Muscle of leg (tissue), 16 donors: ENCODE results near the gene GRHL3. TPM values are rescaled to one million over a fixed set of nuclear protein-coding genes. Genes with fewer than 3 reads are reported as not detected.
A peak's percentile ranks its signal among the peaks of the same experiment; 100 is the strongest.
"Not testable (repeated sequence)": the region's sequence is repeated elsewhere in the genome, so short reads cannot be mapped to it uniquely, and the experiment has no call there.

Experiments used
- DNase-seq: peaks from one replicate; pipeline ENCODE4 v3.0.0; 2013
- H3K27ac ChIP-seq: one replicate; pipeline ENCODE4 v1.5.1; 2013; ENCODE audit warnings: mild to moderate bottlenecking, low read length, control low read depth
- H3K27me3 ChIP-seq: one replicate; pipeline ENCODE4 v1.6.1; 2013; ENCODE audit warnings: low read length; ENCODE audit not compliant: control insufficient read depth, insufficient read depth
- H3K36me3 ChIP-seq: one replicate; pipeline ENCODE4 v1.6.1; 2013; ENCODE audit warnings: low read length; ENCODE audit not compliant: control insufficient read depth, insufficient read depth
- H3K4me1 ChIP-seq: one replicate; pipeline ENCODE4 v1.6.1; 2013; ENCODE audit warnings: low read length; ENCODE audit not compliant: control insufficient read depth, insufficient read depth
- H3K4me3 ChIP-seq: one replicate; pipeline ENCODE4 v1.5.1; 2013; ENCODE audit warnings: low read length, control low read depth
- H3K9me3 ChIP-seq: replicated peaks from 2 replicates; pipeline ENCODE4 v1.6.1; 2013; ENCODE audit warnings: low read depth, low read length; ENCODE audit not compliant: control insufficient read depth
- WGBS: methylation state at CpG from one replicate; pipeline ENCODE4 v1.1.5; 2013; ENCODE audit warnings: missing lambda C conversion rate; ENCODE audit not compliant: insufficient coverage; 5-methylcytosine and 5-hydroxymethylcytosine counted together
- long read RNA-seq, 11 donors: transcript quantifications; one replicate each; lab custom pipeline, GENCODE V29; 2026
- polyA plus RNA-seq, 8 donors: library from polyadenylated mRNA; unstranded; fragments of 120-200 nt; gene quantifications; one replicate each; pipeline versions ENCODE4 v1.2.1 to v1.2.3, GENCODE V29; 2013; ENCODE audit warnings: inconsistent platforms in 1 of 8, low replicate concordance in 1 of 8; ENCODE audit not compliant: insufficient read length in 8 of 8, insufficient read depth in 1 of 8
- total RNA-seq: library from RNA; stranded (reverse); fragments of 120-200 nt; gene quantifications from one replicate; pipeline ENCODE4 v1.2.4, GENCODE V29; 2013

Gene GRHL3
- total RNA-seq (0.09 TPM), polyA plus RNA-seq (1 to 10 TPM in 1 of 8 donors, under 1 TPM in 5, not detected in 2; 0.05 to 7.7 (median 0.10) TPM)
- long read RNA-seq, donor 1: 0 reads
- long read RNA-seq, donor 2: 0 reads
- long read RNA-seq, donor 3: 0 reads
- long read RNA-seq, donor 4: 0 reads
- long read RNA-seq, donor 5: 0 reads
- long read RNA-seq, donor 6: 0 reads
- long read RNA-seq, donor 7: 0 reads
- long read RNA-seq, donor 8: 0 reads
- long read RNA-seq, donor 9: 0 reads
- long read RNA-seq, donor 10, partial matches to known transcripts: 9 of 9 reads
- long read RNA-seq, donor 10, other reads (novel, unspliced or antisense): 0 of 9 reads
- long read RNA-seq, donor 11: 0 reads

GRCh38 chr1:24319312-24319863 is at the start of gene GRHL3:
Gene GRHL3, plus strand, starts transcription at chr1:24319357. Its CDS starts 195 bp downstream, at chr1:24319552.
- Histone ChIP-seq H3K9me3 (no peaks in the 10 kb centered on the region), H3K27ac (peak within 1 kb of the TSS; percentile 51), H3K4me1 (peaks cover 34% of the 10 kb centered on the region), H3K36me3 (no peaks in the 10 kb centered on the region), H3K27me3 (peaks cover 57% of the 10 kb centered on the region), H3K4me3 (no peak within 1 kb of the TSS)
- 5% methylated on average over 19 of the region's 21 CpGs for WGBS
- DNase-seq: no peak

- H3K27ac ChIP-seq, DNase-seq, H3K4me1 ChIP-seq, H3K4me3 ChIP-seq, H3K36me3 ChIP-seq, H3K9me3 ChIP-seq: not testable (repeated sequence)
- WGBS: 82% methylated on average over 16 of the region's 20 CpGs
- H3K27me3 ChIP-seq: peaks cover 11% of the 10 kb centered on the region
Observed at GRCh38 chr1:24274203-24275103, 44.7 kb upstream of the GRHL3 start.

- Histone ChIP-seq H3K4me3 (no peak overlapping the region), H3K4me1 (peaks cover 3% of the 10 kb centered on the region), H3K27me3 (peaks cover 11% of the 10 kb centered on the region), H3K27ac (no peak overlapping the region), H3K36me3 (no peaks in the 10 kb centered on the region), H3K9me3 (no peaks in the 10 kb centered on the region)
- no CpG with 5 or more reads among the region's 2 CpGs for WGBS
- DNase-seq: no peak
Observed at GRCh38 chr1:24275104-24275410, 44.1 kb upstream of the GRHL3 start.

- Histone ChIP-seq H3K4me3 (no peak overlapping the region), H3K27me3 (peaks cover 11% of the 10 kb centered on the region)
Observed at GRCh38 chr1:24275510-24275909, 43.6 kb upstream of the GRHL3 start.

GRCh38 chr1:24276791-24277190 is 42.4 kb upstream of the GRHL3 start:
- no peak overlapping the region for H3K4me3 ChIP-seq
- no peaks in the 10 kb centered on the region for H3K36me3 ChIP-seq
- no peak for DNase-seq
- H3K4me1 ChIP-seq: peaks cover 3% of the 10 kb centered on the region
- H3K9me3 ChIP-seq: no peaks in the 10 kb centered on the region
- WGBS: no CpG with 5 or more reads among the region's 6 CpGs
- peaks cover 11% of the 10 kb centered on the region for H3K27me3 ChIP-seq
- H3K27ac ChIP-seq: no peak overlapping the region

More at GRCh38 chr1:24275510-24275909, 43.6 kb upstream of the GRHL3 start:
- Histone ChIP-seq H3K9me3 (no peaks in the 10 kb centered on the region), H3K36me3 (no peaks in the 10 kb centered on the region), H3K4me1 (peaks cover 3% of the 10 kb centered on the region), H3K27ac (no peak overlapping the region)
- 100% methylated on average over 5 of the region's 5 CpGs for WGBS
- DNase-seq: no peak

- DNase-seq: no peak
- no peak overlapping the region for H3K4me3 ChIP-seq
- no peak overlapping the region for H3K27ac ChIP-seq
- H3K4me1 ChIP-seq: peaks cover 6% of the 10 kb centered on the region
- peaks cover 11% of the 10 kb centered on the region for H3K27me3 ChIP-seq
- no peaks in the 10 kb centered on the region for H3K9me3 ChIP-seq
- no peaks in the 10 kb centered on the region for H3K36me3 ChIP-seq
- 85% methylated on average over 4 of the region's 12 CpGs for WGBS
Observed at GRCh38 chr1:24277420-24278169, 41.6 kb upstream of the GRHL3 start.

GRCh38 chr1:24278726-24279125 is 40.4 kb upstream of the GRHL3 start:
- no peak overlapping the region for H3K27ac ChIP-seq
- WGBS: 72% methylated on average over 2 of the region's 3 CpGs
- peaks cover 11% of the 10 kb centered on the region for H3K27me3 ChIP-seq

GRCh38 chr1:24279590-24280232 is 39.4 kb upstream of the GRHL3 start:
- 88% methylated on average over 1 of the region's 5 CpGs for WGBS
- no peak overlapping the region for H3K27ac ChIP-seq
- H3K36me3 ChIP-seq: no peaks in the 10 kb centered on the region
- H3K4me3 ChIP-seq: no peak overlapping the region
- H3K9me3 ChIP-seq: no peaks in the 10 kb centered on the region
- peaks cover 6% of the 10 kb centered on the region for H3K4me1 ChIP-seq
- DNase-seq: no peak
- H3K27me3 ChIP-seq: peaks cover 10% of the 10 kb centered on the region

More at GRCh38 chr1:24278726-24279125, 40.4 kb upstream of the GRHL3 start:
- Histone ChIP-seq H3K4me1 (peaks cover 6% of the 10 kb centered on the region), H3K9me3 (no peaks in the 10 kb centered on the region), H3K36me3 (no peaks in the 10 kb centered on the region), H3K4me3 (no peak overlapping the region)
- DNase-seq: no peak

GRCh38 chr1:24281591-24281990 is 37.6 kb upstream of the GRHL3 start:
- Histone ChIP-seq H3K4me3 (no peak overlapping the region), H3K9me3 (no peaks in the 10 kb centered on the region), H3K36me3 (no peaks in the 10 kb centered on the region), H3K4me1 (peaks cover 6% of the 10 kb centered on the region), H3K27me3 (peaks cover 6% of the 10 kb centered on the region), H3K27ac (no peak overlapping the region)
- WGBS: no CpG with 5 or more reads among the region's 2 CpGs
- no peak for DNase-seq
